Measurements from ENCODE around the gene KRT75.

- TF ChIP-seq TAF1 (IDR thresholded peaks at IDR 0.05; ENCODE audit: low read depth, low read length) (no peak), POLR2A (IDR thresholded peaks at IDR 0.05; ENCODE audit: low read depth, low read length) (no peak), POLR2AphosphoS5 (IDR thresholded peaks at IDR 0.05; ENCODE audit: low read depth, low read length) (no peak)
Observed at GRCh38 chr12:52417740-52418139, 16.4 kb downstream of the KRT75 start.

All from GM12891 (cell line).